Transverse colon (tissue), 4 donors: ENCODE data around the gene MORC3.
"Not testable (repeated sequence)": the region's sequence is repeated elsewhere in the genome, so short reads cannot be mapped to it uniquely, and the experiment has no call there.

Experiments
- EP300 ChIP-seq: sonication (generic); formaldehyde crosslinking; IDR thresholded peaks from one replicate; pipeline ENCODE4 v1.6.1; 2017; ENCODE audit warnings: antibody characterized with exemption, low read depth
- POLR2A ChIP-seq: fragments of 450-650 bp; IDR thresholded peaks from one replicate; pipeline ENCODE4 v1.6.1; 2016; ENCODE audit warnings: antibody characterized with exemption, mild to moderate bottlenecking, moderate library complexity
- POLR2AphosphoS5 ChIP-seq, 3 donors: sonication (generic); formaldehyde crosslinking; IDR thresholded peaks; one replicate each; pipeline ENCODE4 v1.6.1; 2016; ENCODE audit warnings: antibody characterized with exemption in 3 of 3
- TF ChIP-seq, protein P1 (sequence below), 5 experiments: fragments of 200-600 bp in 3 of 5; fragments of 450-650 bp in 2 of 5; sonication (generic) in 3 of 5; IDR thresholded peaks; 1 replicate in 2 of 5; 2 replicates in 3 of 5; pipeline ENCODE4 v1.5.1; 2016 to 2017; ENCODE audit warnings: antibody characterized with exemption in 5 of 5, inconsistent platforms in 3 of 5, mild to moderate bottlenecking in 2 of 5, moderate library complexity in 1 of 5

DNA sequence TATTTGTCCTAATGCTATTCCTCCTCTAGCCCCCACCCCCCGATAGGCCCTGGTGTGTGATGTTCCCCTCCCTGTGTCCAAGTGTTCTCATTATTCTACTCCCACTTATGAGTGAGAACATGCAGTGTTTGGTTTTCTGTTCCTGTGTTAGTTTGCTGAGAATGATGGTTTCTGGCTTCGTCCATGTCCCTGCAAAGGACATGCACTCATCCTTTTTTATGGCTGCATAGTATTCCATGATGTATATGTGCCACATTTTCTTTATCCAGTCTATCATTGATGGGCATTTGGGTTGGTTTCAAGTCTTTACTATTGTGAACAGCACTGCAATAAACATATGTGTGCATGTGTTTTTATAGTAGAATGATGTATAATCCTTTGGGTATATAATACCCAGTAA, 6.6 kb upstream of the MORC3 start:
- TF ChIP-seq, protein P1, sequence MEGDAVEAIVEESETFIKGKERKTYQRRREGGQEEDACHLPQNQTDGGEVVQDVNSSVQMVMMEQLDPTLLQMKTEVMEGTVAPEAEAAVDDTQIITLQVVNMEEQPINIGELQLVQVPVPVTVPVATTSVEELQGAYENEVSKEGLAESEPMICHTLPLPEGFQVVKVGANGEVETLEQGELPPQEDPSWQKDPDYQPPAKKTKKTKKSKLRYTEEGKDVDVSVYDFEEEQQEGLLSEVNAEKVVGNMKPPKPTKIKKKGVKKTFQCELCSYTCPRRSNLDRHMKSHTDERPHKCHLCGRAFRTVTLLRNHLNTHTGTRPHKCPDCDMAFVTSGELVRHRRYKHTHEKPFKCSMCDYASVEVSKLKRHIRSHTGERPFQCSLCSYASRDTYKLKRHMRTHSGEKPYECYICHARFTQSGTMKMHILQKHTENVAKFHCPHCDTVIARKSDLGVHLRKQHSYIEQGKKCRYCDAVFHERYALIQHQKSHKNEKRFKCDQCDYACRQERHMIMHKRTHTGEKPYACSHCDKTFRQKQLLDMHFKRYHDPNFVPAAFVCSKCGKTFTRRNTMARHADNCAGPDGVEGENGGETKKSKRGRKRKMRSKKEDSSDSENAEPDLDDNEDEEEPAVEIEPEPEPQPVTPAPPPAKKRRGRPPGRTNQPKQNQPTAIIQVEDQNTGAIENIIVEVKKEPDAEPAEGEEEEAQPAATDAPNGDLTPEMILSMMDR (IDR thresholded peaks at IDR 0.05) = not testable (repeated sequence)
- TF ChIP-seq POLR2A; POLR2AphosphoS5 (IDR thresholded peaks at IDR 0.05); EP300: not testable (repeated sequence)
